Measurements from ENCODE around the gene PNN.
"Not testable (repeated sequence)": the region's sequence is repeated elsewhere in the genome, so short reads cannot be mapped to it uniquely, and the experiment has no call there.

PNN gene

DNA sequence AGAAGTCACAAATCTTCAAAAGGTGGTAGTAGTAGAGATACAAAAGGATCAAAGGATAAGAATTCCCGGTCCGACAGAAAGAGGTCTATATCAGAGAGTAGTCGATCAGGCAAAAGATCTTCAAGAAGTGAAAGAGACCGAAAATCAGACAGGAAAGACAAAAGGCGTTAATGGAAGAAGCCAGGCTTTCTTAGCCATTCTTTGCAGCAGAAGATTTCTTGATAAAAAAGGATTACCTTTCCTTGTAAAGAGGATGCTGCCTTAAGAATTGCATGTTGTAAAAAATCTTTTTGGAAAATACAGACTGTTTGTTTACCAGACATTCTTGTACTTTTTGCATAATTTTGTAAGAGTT lies 6.6 kb downstream of the PNN start:
- DNase-seq = no peak

DNA sequence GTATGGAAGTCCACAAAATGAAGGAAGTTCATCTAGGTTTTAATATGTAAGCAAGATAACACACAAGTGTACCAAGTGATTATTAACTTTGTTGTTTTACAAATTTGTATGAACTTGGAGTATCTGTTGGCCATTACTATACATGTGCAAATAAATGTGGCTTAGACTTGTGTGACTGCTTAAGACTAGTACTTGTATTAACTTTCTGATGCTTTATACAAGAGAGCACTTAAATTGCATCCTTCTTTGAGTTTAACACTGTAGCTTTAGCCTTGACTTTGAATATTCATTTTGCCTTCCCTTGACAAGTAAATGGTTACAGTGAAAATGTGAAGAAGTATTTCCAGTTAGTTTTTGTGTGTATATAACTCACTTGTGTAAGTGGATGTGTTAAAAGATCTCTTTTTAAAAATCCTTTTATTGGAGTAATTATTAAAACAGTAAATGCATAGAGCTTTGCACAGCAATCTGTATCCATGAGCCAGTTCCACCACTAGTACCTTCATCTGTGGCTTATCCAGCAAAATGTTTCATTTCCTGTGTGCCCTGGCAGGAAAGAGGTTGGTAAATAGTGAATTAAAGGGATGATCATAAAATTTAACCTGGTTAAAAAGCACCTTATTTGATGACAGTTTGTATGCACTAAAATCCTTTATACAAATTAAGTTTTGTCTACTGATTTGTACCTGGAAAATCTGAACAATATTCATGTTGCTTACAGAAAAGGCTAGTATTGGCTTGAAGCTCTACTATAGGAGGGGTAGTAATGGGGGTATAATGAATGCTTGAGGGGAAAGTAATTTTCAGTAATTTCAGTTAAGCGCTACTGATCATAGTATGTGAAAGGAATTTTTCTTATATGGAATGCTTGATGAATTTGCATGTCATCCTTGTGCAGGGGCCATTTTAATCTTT lies 8.0 kb downstream of the PNN start:
- DNase-seq = no peak

DNA sequence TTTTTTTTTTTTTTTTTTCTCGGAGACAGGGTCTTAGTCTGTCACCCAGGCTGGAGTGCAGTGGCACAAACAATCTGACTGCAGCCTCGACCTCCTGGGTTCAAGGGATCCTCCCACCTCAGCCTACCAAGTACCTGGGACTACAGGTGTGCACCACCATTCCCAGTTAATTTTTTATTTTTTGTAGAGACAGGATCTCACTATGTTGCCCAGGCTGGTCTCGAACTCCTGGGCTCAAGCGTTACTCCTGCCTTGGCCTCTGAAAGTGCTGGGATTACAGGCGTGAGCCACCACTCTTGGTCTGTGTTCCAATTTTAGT lies 8.6 kb downstream of the PNN start:
- DNase-seq = not testable (repeated sequence)

DNA sequence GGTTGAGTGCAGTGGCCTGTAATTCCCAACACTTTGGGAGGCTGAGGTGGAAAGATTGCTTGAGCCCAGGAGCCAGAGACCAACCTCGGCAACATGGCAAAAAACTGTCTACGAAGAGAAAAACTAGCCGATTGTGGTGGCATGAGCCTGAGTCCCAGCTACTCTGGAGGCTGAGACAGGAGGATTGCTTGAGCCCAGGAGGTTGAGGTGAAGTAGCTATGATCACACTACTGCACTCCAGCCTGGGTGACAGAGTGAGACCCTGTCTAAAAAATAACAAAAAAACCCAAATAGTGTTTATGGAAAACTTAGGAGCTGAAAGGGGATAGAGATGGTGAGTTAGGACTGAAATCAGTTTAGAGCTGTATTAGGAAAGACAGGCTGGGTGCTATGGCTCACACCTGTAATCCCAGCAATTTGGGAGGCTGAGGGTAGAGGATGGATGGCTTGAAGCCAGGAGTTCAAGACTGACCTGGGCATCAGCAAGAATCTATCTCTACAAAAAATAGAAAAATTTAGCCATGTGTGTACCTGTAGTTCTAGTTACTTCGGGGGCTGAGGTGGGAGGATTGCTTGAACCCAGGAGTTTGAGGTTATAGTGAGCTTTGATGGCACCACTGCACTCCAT lies 9.7 kb downstream of the PNN start:
- no peak for DNase-seq

DNA sequence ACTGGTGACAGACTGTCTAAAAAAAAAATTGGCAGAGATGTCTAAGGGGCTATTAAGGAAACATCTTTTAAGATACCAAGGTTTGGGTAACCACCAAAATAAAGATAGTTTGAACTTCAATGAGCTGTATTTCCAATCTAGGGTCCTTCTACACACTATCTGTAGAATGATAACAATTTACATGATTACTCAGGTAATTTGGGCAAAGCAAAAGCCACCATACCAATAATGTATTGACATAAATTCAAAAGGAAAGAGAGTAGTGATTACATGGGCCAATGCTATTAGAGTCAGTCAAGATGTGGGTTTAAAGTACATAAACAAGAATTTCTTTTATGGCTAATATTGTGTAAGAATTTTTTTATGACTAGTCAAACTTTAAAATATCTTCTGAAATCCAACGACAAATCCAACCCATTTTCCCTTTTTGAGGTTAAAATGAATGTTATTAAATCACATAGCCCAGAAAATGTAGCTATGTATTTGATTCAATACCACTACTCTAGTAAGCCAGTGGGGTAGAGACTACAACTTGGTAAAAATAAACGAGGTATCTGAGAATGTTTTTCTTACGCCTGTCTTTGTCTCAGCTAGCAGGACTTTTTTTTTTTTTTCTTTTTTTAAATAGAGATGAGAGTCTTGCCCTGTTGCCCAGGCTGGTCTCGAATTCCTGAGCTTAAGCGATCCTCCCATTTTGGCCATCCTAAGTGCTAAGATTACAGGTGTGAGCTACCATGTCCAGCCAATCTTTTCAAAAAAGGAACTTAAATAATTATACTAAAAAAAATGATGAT lies 10.4 kb downstream of the PNN start:
- DNase-seq = no peak

DNA sequence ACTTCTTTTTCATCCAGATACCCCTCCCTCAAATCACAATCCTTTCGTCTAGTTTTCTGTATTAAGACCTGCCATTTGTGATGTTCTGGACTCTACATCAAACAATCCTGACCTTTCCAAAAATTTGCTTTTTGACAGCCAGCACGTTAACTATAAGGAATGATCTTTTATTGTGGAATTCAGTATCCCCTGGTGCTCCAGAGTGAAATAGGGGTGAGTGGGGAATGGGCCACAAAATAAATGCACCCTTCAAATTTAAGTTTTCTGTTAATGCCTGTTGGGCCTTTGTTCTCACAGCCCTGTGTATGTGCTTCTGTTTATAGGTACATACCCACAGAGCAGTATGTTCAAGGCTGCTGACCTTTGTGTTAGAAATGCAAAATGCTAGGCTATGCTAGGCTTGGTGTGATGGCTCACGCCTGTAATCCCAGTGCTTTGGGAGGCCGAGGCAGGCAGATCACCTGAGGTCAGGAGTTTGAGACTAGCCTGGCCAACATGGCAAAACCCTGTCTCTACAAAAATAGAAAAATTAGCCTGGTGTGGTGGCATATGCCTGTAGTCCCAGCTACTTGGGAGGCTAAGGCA lies 12.0 kb downstream of the PNN start:
- no peak for DNase-seq

DNA sequence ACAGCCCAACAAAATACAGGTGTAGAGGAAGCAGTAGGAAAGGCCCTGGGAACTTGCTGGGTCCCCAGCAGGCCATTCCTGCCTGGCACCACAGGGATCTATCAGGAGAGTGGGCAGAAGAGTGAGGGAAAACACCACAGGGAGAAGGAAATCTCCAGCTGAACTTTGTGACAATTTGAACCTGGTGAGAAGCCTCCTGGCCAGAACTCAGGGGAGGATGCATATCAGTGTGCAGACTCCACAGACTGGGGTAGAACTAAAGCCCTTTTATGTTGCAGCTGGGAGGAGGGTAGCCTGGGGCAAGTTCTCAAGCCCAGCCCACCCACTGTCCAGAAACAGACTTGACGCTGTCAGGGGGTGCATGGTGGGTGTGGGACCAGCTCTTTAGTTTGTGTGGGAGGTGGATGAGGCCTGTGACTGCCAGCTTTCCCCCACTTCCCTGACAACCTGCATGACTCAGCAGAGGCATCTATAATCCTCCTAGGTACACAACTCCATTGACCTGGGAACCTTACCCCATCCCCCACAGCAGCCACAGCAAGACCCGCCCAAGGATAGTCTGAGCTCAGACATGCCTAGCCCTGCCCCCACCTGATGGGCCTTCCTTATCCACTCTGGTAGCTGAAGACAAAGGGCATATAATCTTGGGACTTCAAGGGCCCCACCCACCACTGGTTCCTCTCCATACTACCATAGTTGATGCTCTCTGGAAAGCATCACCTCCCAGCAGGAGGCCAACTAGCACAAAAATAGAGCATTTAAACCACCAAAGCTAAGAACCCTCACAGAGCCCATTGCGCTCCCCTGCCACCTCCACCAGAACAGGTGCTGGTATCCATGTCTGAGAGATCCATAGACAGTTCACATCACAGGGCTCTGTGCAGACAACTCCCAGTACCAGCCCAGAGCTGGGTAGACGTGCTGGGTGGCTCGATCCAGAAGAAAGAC lies 28.9 kb downstream of the PNN start:
- no peak for DNase-seq

DNA sequence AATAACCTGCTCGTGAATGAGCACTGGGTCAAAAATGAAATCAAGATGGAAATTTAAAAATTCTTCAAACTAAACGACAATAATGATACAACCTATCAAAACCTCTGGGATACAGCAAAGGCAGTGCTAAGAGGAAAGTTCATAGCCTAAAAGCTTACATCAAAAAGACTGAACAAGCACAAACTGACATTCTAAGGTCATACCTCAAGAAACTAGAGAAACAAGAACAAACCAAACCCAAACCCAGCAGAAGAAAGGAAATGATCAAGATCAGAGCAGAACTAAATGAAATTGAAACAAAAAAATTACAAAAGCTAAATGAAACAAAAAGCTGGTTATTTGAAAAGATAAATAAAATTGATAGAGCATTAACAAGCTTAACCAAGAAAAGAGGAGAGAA lies 32.4 kb downstream of the PNN start:
- not testable (repeated sequence) for DNase-seq

DNA sequence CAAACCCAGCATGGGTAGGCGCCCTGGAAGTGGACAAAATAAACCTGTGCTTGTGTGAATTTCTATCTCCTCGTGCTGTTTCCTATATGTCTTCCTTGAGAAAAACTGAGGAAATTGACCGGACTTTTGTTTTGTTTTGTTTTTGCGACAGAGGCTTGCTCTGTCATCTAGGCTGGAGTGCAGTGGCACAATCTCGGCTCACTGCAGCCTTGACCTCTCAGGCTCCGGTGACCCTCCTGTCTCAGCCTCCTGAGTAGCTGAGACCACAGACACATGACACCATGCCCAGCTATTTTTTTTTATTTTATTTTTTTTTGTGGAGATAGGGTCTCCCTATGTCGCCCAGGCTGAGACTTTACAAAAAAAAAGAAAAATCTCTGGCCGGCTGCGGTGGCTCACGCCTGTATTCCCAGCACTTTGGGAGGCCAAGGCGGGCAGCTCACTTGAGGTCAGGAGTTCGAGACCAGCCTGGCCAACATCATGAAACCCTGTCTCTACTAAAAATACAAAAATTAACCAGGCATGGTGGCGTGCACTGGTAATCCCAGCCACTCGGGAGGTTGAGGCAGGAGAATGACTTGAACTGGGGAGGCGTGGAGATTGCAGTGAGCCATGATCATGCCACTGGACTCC lies 36.2 kb downstream of the PNN start:
- DNase-seq = no peak

DNA sequence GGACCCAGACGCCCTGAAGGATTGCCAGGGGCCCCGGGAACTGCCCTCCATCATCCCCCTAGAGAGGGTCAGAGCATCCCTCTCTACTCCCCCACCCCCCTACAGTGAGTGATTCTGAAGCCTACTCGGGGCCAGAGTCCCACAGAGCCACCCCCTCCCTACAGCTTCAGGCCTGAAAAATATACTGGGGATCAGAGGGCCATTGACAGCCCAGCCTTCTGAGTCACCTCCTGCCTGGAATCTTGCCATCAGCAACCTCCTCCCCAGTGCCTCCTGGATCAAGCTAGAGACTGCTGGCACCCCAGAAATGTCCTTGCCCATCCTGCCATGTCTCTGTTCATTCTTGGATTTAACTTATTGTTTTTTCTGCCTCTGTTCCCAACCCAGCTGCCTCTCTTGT lies 37.0 kb downstream of the PNN start:
- no peak for DNase-seq

DNA sequence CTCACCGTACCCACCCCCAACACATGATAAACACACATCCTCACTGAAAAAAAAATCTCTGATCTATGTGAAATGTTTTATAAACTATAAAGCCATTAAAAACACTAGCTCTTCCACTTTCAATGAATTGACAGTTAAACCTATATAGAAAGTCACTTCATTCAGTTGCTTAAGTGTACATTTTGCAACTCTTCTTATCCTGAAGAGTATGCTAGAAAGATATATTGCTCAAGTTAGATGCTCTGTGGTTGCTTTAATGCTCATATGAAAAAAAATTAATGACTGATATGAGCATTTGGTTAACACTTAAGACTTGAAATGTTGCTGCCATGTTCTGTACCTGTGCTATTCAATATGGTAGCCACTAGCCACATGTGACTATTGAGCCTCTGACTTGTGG lies 37.6 kb downstream of the PNN start:
- no peak for DNase-seq

DNA sequence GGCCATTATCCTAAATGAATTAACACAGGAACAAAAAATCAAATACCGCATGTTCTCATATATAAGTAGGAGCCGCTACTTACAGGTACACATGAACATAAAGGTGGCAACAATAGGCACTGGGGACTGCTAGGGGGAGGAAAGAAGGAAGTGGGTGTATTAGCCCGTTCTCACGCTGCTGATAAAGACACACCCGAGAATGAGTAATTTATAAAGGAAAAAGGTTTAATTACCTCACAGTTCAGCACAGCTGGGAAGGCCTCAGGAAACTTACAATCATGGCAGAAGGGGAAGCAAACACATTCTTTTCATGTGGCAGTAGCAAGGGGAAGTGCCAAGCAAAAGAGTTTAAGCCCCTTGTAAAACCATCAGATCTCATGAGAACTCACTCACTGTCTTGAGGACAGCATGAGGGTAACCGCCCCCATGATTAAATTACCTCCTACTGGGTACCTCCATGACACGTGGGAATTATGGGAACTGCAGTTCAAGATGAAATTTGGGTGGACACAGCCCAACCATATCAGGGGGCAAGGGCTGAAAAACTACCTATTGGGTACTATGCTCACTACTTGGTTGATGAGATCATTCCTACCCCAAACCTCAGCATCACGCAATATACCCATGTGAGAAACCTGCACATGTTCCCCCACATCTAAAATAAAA lies 42.3 kb downstream of the PNN start:
- no peak for DNase-seq

DNA sequence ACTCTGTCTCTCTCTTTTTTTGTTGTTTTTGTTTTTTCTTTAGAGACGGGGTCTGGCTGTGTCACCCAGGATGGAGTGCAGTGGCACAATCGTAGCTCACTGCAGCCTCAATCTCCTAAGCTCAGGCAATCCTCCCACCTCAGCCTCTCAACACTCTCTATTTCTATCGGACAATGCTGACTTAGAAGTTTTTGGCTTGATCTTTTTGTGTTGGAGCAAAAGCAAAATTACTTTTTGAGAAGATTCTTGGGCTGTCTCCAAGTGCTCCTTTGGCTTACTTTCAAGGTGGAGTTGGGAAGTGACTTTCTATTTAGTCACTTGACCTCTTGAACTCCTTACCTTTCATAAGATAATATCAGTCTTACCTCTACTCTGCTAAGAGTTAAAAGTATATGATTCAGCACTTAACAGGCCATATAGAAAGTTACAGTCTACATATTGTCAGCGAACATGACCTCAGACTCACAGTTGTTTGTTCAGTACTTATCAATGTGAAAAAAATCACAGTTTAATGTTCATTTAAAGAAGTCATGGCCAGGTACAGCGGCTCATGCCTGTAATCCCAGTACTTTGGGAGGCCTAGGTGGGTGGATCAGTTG lies 43.2 kb downstream of the PNN start:
- DNase-seq = no peak

DNA sequence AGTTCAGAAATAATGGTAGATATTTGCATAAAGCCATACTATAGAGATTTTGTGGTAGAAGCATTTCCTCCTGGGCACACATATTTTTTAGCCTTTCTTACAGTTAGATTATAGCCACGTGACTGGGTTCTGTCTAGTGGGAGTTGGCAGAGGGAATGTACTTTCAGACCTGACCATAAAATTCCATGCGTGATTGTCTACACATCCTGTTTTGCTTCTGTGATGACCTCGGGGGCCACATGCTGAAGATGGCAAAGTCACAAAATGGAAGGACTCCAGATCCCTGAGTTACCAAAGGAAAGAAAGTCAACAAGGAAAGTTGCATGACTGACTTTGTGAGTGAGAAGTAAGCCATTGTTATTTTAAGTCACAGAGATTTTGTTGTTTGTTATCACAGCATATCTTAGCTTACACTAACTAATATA lies 44.0 kb downstream of the PNN start:
- DNase-seq = no peak

DNA sequence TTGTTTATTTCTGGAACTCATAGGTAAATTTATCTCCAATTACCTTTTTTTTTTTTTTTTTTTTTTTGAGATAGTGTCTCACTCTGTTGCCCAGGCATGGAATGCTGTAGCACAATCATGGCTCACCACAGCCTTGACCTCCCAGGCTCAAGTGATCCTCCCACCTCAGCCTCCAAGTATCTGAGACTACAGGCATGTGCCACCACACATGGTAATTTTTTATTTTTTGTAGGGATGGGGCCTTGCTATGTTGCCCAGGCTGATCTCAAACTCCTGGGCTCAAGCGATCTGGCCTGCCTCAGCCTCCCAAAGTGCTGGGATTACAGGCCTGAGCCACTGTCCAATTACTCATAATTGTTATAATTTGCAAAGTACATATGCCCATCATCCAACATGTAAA lies 45.4 kb downstream of the PNN start:
- not testable (repeated sequence) for DNase-seq

DNA sequence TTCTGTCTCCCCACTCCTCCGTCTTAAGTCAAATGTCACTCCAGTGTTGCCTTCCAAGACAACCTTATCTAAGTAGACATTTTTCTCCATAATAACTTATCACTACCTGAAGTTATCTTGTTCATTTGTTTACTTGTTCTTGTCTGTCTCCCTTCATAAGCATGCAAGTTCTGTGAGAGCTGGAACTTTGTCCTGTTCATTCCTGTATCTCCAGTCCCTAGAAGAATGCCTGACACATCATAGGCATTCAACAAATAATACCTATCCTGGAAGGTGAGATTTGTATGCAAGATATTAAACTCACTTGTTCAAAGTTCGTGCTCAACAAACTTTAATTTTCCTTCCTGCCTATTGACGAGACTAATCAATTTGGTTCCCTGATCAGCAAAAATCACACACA lies 53.0 kb downstream of the PNN start:
- DNase-seq = no peak

DNA sequence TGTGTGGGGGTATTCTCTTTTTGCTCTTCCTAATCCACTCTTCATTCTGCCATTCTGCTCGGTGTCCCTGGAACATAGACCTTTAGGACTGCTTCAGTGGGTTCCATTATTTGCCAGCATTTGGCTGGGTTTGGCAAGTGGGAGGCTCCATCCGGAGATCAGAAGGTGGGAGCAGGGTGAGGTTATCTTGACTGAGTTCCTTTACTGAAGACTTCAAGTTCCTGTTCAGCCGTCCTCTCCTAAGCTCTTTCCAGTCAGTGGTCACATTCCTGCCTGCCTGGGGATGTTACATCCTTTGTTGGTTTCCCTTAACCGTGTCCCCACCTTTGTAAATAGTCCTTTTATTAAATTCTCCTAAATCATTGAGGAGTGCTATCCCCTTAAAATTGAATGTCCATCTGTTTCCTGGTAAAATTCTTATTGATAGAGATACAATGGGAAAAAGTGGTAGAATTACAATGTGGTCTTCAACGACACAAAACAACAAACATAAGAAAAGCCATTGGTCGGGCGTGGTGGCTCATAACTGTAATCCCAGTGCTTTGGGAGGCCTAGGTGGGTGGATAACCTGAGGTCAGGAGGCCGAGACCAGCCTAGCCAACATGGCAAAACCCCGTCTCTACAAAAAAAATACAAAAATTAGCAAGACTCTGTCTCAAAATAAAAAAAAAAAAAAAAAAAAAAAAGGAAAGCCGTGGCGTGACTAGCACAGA lies 53.6 kb downstream of the PNN start:
- no peak for DNase-seq

DNA sequence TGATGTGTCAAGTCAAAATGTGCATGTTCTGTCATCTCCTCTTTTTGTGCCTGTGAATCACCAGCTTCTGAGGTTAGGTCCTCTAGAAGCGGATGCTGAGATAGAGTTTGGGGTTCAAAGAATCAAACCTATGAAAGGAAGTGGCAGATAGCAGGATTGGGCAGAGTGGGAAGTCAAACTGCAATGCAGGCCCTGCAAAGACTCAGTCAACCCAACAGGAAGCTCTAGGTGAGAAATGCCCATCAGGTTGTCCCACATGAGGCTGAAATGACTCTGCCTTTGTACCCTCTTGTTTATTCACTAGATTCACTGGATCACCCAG lies 54.1 kb downstream of the PNN start:
- no peak for DNase-seq

DNA sequence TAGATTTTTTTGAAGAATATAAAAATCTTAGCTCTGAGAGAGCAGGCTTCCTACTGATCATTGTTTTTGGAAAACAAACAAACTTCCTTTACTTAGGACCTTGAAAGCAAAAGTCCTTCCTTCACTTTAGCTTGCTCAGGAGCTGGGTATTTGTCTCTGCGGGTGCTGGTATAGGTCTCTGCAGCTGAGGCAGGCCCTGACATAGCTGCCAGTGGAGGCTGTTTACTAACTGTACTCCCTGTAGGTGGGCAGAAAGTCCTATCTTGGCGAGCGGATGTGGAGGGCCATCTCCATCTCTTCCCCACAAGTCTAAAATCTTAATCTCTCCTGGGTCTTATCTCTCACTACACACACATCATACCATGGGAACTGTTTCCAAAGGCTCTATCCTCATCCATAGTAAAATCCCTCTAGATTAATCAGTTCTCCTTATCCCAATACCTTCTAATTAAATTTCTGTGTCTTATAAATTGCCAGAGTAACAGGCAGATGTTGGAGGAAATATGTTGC lies 54.6 kb downstream of the PNN start:
- DNase-seq = no peak

DNA sequence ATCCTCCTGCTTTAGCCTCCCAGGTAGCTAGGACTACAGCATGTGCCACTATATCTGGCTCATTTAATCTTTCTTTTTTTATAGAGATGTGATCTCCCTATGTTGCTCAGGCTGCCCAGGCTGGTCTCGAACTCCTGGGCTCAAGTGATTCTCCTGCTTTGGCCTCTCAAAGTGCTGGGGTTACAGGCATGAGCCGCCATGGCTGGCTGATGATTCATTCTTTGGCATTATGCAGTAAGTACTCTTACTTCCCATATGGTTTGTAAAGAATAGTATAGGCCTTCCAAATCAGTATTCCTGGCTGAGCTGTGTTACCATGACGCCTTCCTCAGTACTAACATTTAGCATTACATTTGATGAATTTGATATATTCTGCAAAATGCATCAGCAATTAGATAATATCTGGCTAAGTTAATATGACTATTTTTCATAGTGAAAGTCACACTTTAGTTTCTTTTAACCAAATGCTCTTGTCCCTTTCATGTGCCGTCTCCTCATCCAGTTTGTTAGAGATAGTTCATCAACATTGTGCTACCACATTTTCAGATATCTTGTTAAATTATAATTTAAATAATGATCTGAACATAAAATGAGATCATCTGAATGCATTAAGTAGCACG lies 55.5 kb downstream of the PNN start:
- no peak for DNase-seq
